B cell (primary cell): ENCODE results near the gene PTBP3. TPM values are rescaled to one million over a fixed set of nuclear protein-coding genes. Genes with fewer than 3 reads are reported as not detected.

ENCODE experiments used
- ATAC-seq: fragments of 200-7000 bp; cut with Tn5 transposase; one replicate; pipeline ENCODE4 v1.10.0; 2021; ENCODE audit warnings: low read depth, mild to moderate bottlenecking, moderate number of reproducible peaks, moderate library complexity
- CTCF ChIA-PET: fragments of 350-600 bp; sonication (Branson Sonifier 250); formaldehyde crosslinking; loops from one replicate; lab custom pipeline; 2021; ENCODE audit warnings: antibody characterized with exemption, inconsistent platforms; lab: Charles Lee
- POLR2A ChIA-PET: fragments of 350-600 bp; sonication (Branson Sonifier 250); formaldehyde crosslinking; loops from one replicate; lab custom pipeline; 2021; ENCODE audit warnings: antibody characterized with exemption; lab: Charles Lee
- DNase-seq: peaks from one replicate; pipeline ENCODE4 v3.0.0; 2013
- H2AFZ ChIP-seq: 2 replicates; pipeline ENCODE4 v1.6.1; 2012; ENCODE audit warnings: mild to moderate bottlenecking, low read depth, low read length; ENCODE audit not compliant: insufficient read depth, poor library complexity, severe bottlenecking
- H3K27ac ChIP-seq, 2 donors: 1 replicate in 1 of 2; 2 replicates in 1 of 2; pipeline ENCODE4 v1.5.1; 2012 to 2013; ENCODE audit warnings: low read length in 2 of 2, mild to moderate bottlenecking in 2 of 2, moderate library complexity in 1 of 2
- H3K27me3 ChIP-seq, 4 experiments: fragments of 200-600 bp in 1 of 4; sonication (generic) in 1 of 4; replicated peaks in 1 of 4; 1 replicate in 2 of 4; 2 replicates in 2 of 4; pipeline versions ENCODE4 v1.6.1 to v1.7.0; 2013 to 2016; ENCODE audit warnings: low read length in 3 of 4, mild to moderate bottlenecking in 2 of 4, mixed read lengths in 1 of 4, moderate library complexity in 1 of 4; ENCODE audit not compliant: insufficient read depth in 4 of 4, control insufficient read depth in 3 of 4; ENCODE audit errors: control extremely low read depth in 1 of 4
- H3K36me3 ChIP-seq, 2 experiments: replicated peaks in 1 of 2; 1 replicate in 1 of 2; 2 replicates in 1 of 2; pipeline versions ENCODE4 v1.6.1 to v1.7.1; 2013; ENCODE audit warnings: low read length in 1 of 2; ENCODE audit not compliant: insufficient read depth in 2 of 2, control insufficient read depth in 1 of 2; ENCODE audit errors: control extremely low read depth in 1 of 2, extremely low read depth in 1 of 2
- H3K4me1 ChIP-seq, 2 donors: fragments of 200-600 bp in 1 of 2; sonication (generic) in 1 of 2; 1 replicate in 1 of 2; 2 replicates in 1 of 2; pipeline versions ENCODE4 v1.5.1 to v1.6.1; 2013 to 2017; ENCODE audit warnings: low read length in 2 of 2; ENCODE audit not compliant: control insufficient read depth in 2 of 2, insufficient read depth in 2 of 2
- H3K4me2 ChIP-seq: replicated peaks from 2 replicates; pipeline ENCODE3; 2012; ENCODE audit warnings: mild to moderate bottlenecking, low read depth, low read length; ENCODE audit not compliant: poor library complexity, severe bottlenecking
- H3K4me3 ChIP-seq, 5 experiments: fragments of 200-600 bp in 1 of 5; sonication (generic) in 1 of 5; 1 replicate in 3 of 5; 2 replicates in 2 of 5; pipeline versions ENCODE4 v1.5.1 to v1.7.0; 2011 to 2016; ENCODE audit warnings: low read length in 4 of 5, mild to moderate bottlenecking in 4 of 5, low read depth in 2 of 5, control low read depth in 1 of 5, moderate library complexity in 1 of 5; ENCODE audit not compliant: insufficient read depth in 1 of 5; ENCODE audit errors: control extremely low read depth in 1 of 5, extremely low read depth in 1 of 5
- H3K79me2 ChIP-seq: fragments of 200-600 bp; sonication (generic); one replicate; pipeline ENCODE4 v1.6.0; 2016; ENCODE audit warnings: low read length; ENCODE audit not compliant: control insufficient read depth, insufficient read depth
- H3K9ac ChIP-seq: fragments of 200-600 bp; sonication (generic); 2 replicates; pipeline ENCODE4 v1.6.1; 2017; ENCODE audit warnings: mild to moderate bottlenecking, low read length, moderate library complexity
- H3K9me3 ChIP-seq, 3 donors: one replicate each; pipeline versions ENCODE4 v1.6.1 to v1.7.1; 2013; ENCODE audit warnings: low read length in 2 of 3; ENCODE audit not compliant: control insufficient read depth in 2 of 3, insufficient read depth in 1 of 3; ENCODE audit errors: control extremely low read depth in 1 of 3
- H4K20me1 ChIP-seq: 2 replicates; pipeline ENCODE4 v1.6.0; 2012; ENCODE audit warnings: mild to moderate bottlenecking, low read length; ENCODE audit not compliant: insufficient read depth, control insufficient read depth, poor library complexity, severe bottlenecking
- H3K27ac Mint-ChIP-seq: one replicate; pipeline ENCODE4 v1.8.0; 2021; ENCODE audit warnings: mixed read lengths
- H3K27me3 Mint-ChIP-seq: one replicate; pipeline ENCODE4 v1.8.0; 2021; ENCODE audit warnings: mixed read lengths
- H3K4me1 Mint-ChIP-seq: one replicate; pipeline ENCODE4 v1.8.0; 2021; ENCODE audit warnings: mixed read lengths
- H3K4me3 Mint-ChIP-seq: one replicate; pipeline ENCODE4 v1.8.0; 2021; ENCODE audit warnings: mixed read lengths
- H3K9me3 Mint-ChIP-seq: one replicate; pipeline ENCODE4 v1.8.0; 2022; ENCODE audit warnings: mixed read lengths; ENCODE audit not compliant: insufficient read depth
- CTCF ChIP-seq: fragments of 200-600 bp; IDR thresholded peaks from one replicate; pipeline ENCODE4 v1.8.0; 2022; ENCODE audit warnings: antibody characterized with exemption, mild to moderate bottlenecking
- EZH2 ChIP-seq: IDR thresholded peaks from 2 replicates; pipeline ENCODE4 v1.6.1; 2012; ENCODE audit warnings: borderline replicate concordance, low read depth, mild to moderate bottlenecking, moderate library complexity, low read length; ENCODE audit not compliant: insufficient read depth, poor library complexity, severe bottlenecking
- WGBS: methylation state at CpG from one replicate; pipeline ENCODE4 v1.1.5; 2013; ENCODE audit warnings: missing lambda C conversion rate; ENCODE audit not compliant: insufficient coverage; 5-methylcytosine and 5-hydroxymethylcytosine counted together
- intact Hi-C: fragments of 100-400 bp; cut with micrococcal nuclease; formaldehyde crosslinking; loops from one replicate; pipeline ENCODE4 v1.10.0; 2022
- polyA plus RNA-seq: library from polyadenylated mRNA; depleted of rRNA; stranded (reverse); fragments of >200 nt; gene quantifications from 2 replicates; pipeline ENCODE4 v1.2.3, GENCODE V29; 2012
- total RNA-seq, 2 donors: library from RNA; stranded (reverse); fragments of 120-200 nt in 1 of 2; gene quantifications; 1 replicate in 1 of 2; 2 replicates in 1 of 2; pipeline versions ENCODE4 v1.2.3 to v1.2.4, GENCODE V29; 2013 to 2022

Gene PTBP3
- total and polyA plus RNA-seq, 2 donors (not counting 1 experiment from before 2014, with no cell fraction given) = 22.8 to 133 TPM

GRCh38 chr9:112360047-112360804, 26.8 kb upstream of the PTBP3 start:
- Mint-ChIP-seq H3K9me3 (peaks cover 2% of the 10 kb centered on the region), H3K4me1 (peaks cover 3% of the 10 kb centered on the region), H3K27me3 (no peaks in the 10 kb centered on the region), H3K27ac (no peak overlapping the region), H3K4me3 (no peak overlapping the region)
- POLR2A ChIA-PET = interaction anchor here (0.6 to 0.7 kb wide), 2 partner anchors 208 to 284 kb away, joined by 3 to 7 read pairs; no protein-coding TSS in a partner anchor
- Histone ChIP-seq H3K36me3 (no peaks in the 10 kb centered on the region), H3K9ac (no peak overlapping the region), H3K9me3 (no peaks in the 10 kb centered on the region), H3K4me2 (no peak overlapping the region), H4K20me1 (no peaks in the 10 kb centered on the region), H2AFZ (no peak overlapping the region), H3K4me3 (no peak overlapping the region), H3K4me1 (peaks cover 0 to 5% of the 10 kb centered on the region in 2 donors), H3K27me3 (no peaks in the 10 kb centered on the region), H3K79me2 (no peaks in the 10 kb centered on the region), H3K27ac (no peak overlapping the region)
- TF ChIP-seq EZH2 = no peak
- DNase-seq (no peak), ATAC-seq (no peak)
- intact Hi-C loops = loop anchor here (2.0 to 5.0 kb wide), 2 partner anchors 533 to 763 kb away; no protein-coding TSS in a partner anchor
- 93% methylated on average over 3 of the region's 5 CpGs for WGBS
- CTCF ChIA-PET = interaction anchor here (0.6 to 6.4 kb wide), 29 partner anchors 9 to 763 kb away, joined by 3 to 143 read pairs (median 4); partner anchors contain the start of gene HSDL2

GRCh38 chr9:112355427-112355897, 22.0 kb upstream of the PTBP3 start:
- no peak overlapping the region for H2AFZ ChIP-seq
- no peaks in the 10 kb centered on the region for H4K20me1 ChIP-seq
- no peak overlapping the region for H3K9ac ChIP-seq
- no peak overlapping the region for H3K4me3 ChIP-seq
- POLR2A ChIA-PET = no interaction called here
- DNase-seq = no peak
- no peak overlapping the region for H3K27ac ChIP-seq
- H3K4me1 ChIP-seq = no peaks in the 10 kb centered on the region
- no peaks in the 10 kb centered on the region for H3K9me3 Mint-ChIP-seq
- H3K4me1 Mint-ChIP-seq = no peaks in the 10 kb centered on the region
- no peaks in the 10 kb centered on the region for H3K27me3 Mint-ChIP-seq
- no peak overlapping the region for H3K4me2 ChIP-seq
- H3K27ac Mint-ChIP-seq = no peak overlapping the region
- no peaks in the 10 kb centered on the region for H3K36me3 ChIP-seq
- WGBS = 87% methylated on average over 3 of the region's 8 CpGs
- H3K9me3 ChIP-seq = no peaks in the 10 kb centered on the region
- no peak overlapping the region for H3K4me3 Mint-ChIP-seq
- intact Hi-C loops = no loop called here
- CTCF ChIA-PET = interaction anchor here (0.7 kb wide), 2 partner anchors 581 to 945 kb away, joined by 3 to 5 read pairs; no protein-coding TSS in a partner anchor
- no peaks in the 10 kb centered on the region for H3K79me2 ChIP-seq
- TF ChIP-seq EZH2 = no peak
- TF ChIP-seq CTCF = no peak
- no peaks in the 10 kb centered on the region for H3K27me3 ChIP-seq
- no peak for ATAC-seq
